Cardiac fibroblast (primary cell): Measurements from ENCODE around the gene CD79A.

ENCODE experiments used
- DNase-seq, 2 donors: peaks; one replicate each; pipeline versions ENCODE4 v3.0.0 to v3.0.0-alpha.2; 2010; ENCODE audit warnings: low read depth in 2 of 2
- H3K4me3 ChIP-seq, 2 donors: replicated peaks in 1 of 2; 1 replicate in 1 of 2; 2 replicates in 1 of 2; pipeline ENCODE4 v1.5.1; 2011; ENCODE audit warnings: low read depth in 2 of 2, low read length in 2 of 2, mild to moderate bottlenecking in 2 of 2, moderate library complexity in 1 of 2
- CTCF ChIP-seq: IDR thresholded peaks from one replicate; pipeline ENCODE4 v1.5.1; 2011; ENCODE audit warnings: low read depth, mild to moderate bottlenecking, low read length, inconsistent platforms

CD79A gene

GRCh38 chr19:41883821-41884733 is 7.0 kb downstream of the CD79A start:
- peak; percentile 40 for TF ChIP-seq CTCF
- peak overlapping the region; percentile 59 to 96 for H3K4me3 ChIP-seq
- DNase-seq: peak; percentile 96 to 98

GRCh38 chr19:41886761-41887710 is 10.0 kb downstream of the CD79A start:
- no peak overlapping the region for H3K4me3 ChIP-seq
- TF ChIP-seq CTCF: no peak
- DNase-seq: no peak

- TF ChIP-seq CTCF: peak; percentile 8
- H3K4me3 ChIP-seq: no peak overlapping the region
- DNase-seq: peak in 1 of 2 donors; percentile 58
These were observed 10.8 kb downstream of the CD79A start for GRCh38 chr19:41887711-41888382.

GRCh38 chr19:41888926-41889325 is 11.8 kb downstream of the CD79A start:
- H3K4me3 ChIP-seq: no peak overlapping the region
- DNase-seq: no peak
- no peak for TF ChIP-seq CTCF

GRCh38 chr19:41889896-41890295 is 12.8 kb downstream of the CD79A start:
- no peak overlapping the region for H3K4me3 ChIP-seq
- no peak for TF ChIP-seq CTCF
- DNase-seq: no peak

- H3K4me3 ChIP-seq: no peak overlapping the region
- TF ChIP-seq CTCF: no peak
- no peak for DNase-seq
These were observed 13.9 kb downstream of the CD79A start for GRCh38 chr19:41890936-41891335.
